Epithelial cell of esophagus (primary cell): ENCODE data around the gene CMPK2.

Experiments used
- DNase-seq: peaks from one replicate; pipeline ENCODE4 v3.0.0; 2010; ENCODE audit warnings: low read depth
- H3K4me3 ChIP-seq: 2 replicates; pipeline ENCODE4 v1.5.1; 2011; ENCODE audit warnings: mild to moderate bottlenecking, low read length, control low read depth
- CTCF ChIP-seq: IDR thresholded peaks from 2 replicates; pipeline ENCODE4 v1.5.1; 2011; ENCODE audit warnings: low read depth, mild to moderate bottlenecking, low read length, control low read depth, inconsistent platforms; ENCODE audit not compliant: insufficient read depth; ENCODE audit errors: missing control alignments

The CMPK2 gene

GRCh38 chr2:6845312-6845711 is 20.4 kb downstream of the CMPK2 start:
- TF ChIP-seq CTCF, result no peak
- no peak overlapping the region for H3K4me3 ChIP-seq
- DNase-seq, result peak; percentile 25

GRCh38 chr2:6841537-6842287 is 24.0 kb downstream of the CMPK2 start:
- TF ChIP-seq CTCF, result no peak
- no peak overlapping the region for H3K4me3 ChIP-seq
- peak; percentile 4 for DNase-seq

GRCh38 chr2:6838673-6839319 is 26.9 kb downstream of the CMPK2 start:
- no peak for TF ChIP-seq CTCF
- no peak overlapping the region for H3K4me3 ChIP-seq
- no peak for DNase-seq

GRCh38 chr2:6835467-6835866 is 30.2 kb downstream of the CMPK2 start:
- TF ChIP-seq CTCF, result no peak
- DNase-seq, result no peak
- no peak overlapping the region for H3K4me3 ChIP-seq

GRCh38 chr2:6834163-6834562 is 31.5 kb downstream of the CMPK2 start:
- no peak for DNase-seq
- no peak overlapping the region for H3K4me3 ChIP-seq
- no peak for TF ChIP-seq CTCF

GRCh38 chr2:6833300-6833604 is 32.5 kb downstream of the CMPK2 start:
- DNase-seq, result no peak
- TF ChIP-seq CTCF, result no peak
- H3K4me3 ChIP-seq, result no peak overlapping the region

- no peak for TF ChIP-seq CTCF
- no peak for DNase-seq
Observed at GRCh38 chr2:6832596-6833299, 33.0 kb downstream of the CMPK2 start.

More at GRCh38 chr2:6832596-6833299, 33.0 kb downstream of the CMPK2 start:
- no peak overlapping the region for H3K4me3 ChIP-seq
